H1 (cell line): ENCODE results near the gene HECTD1. TPM values are rescaled to one million over a fixed set of nuclear protein-coding genes. Genes with fewer than 3 reads are reported as not detected.

ENCODE experiments used
- CBX5 ChIP-seq: fragments of 300-800, 300-1000 bp; sonication (generic); IDR thresholded peaks from 2 replicates; pipeline ENCODE4 v1.7.1; 2016; ENCODE audit warnings: antibody characterized with exemption, low read length, low read depth
- CTCF ChIP-seq, 3 experiments: IDR thresholded peaks; 1 replicate in 2 of 3; 2 replicates in 1 of 3; pipeline versions ENCODE4 v1.5.1 to v1.6.1; 2011; ENCODE audit warnings: low read length in 3 of 3, mild to moderate bottlenecking in 3 of 3, inconsistent platforms in 2 of 3, low read depth in 1 of 3, moderate library complexity in 1 of 3; ENCODE audit not compliant: insufficient read depth in 1 of 3; ENCODE audit errors: control extremely low read depth in 1 of 3
- EGR1 ChIP-seq: IDR thresholded peaks from 2 replicates; pipeline ENCODE4 v1.6.1; 2011; ENCODE audit warnings: low read depth, low read length, borderline replicate concordance
- FOSL1 ChIP-seq: IDR thresholded peaks from 2 replicates; pipeline ENCODE4 v1.6.1; 2011; ENCODE audit warnings: mild to moderate bottlenecking, low read depth, low read length, moderate library complexity; ENCODE audit not compliant: insufficient read depth
- SAP30 ChIP-seq: fragments of 300-600 bp; sonication (generic); IDR thresholded peaks from 2 replicates; pipeline ENCODE4 v1.7.1; 2012; ENCODE audit warnings: low read length, moderate library complexity, mild to moderate bottlenecking, inconsistent platforms; ENCODE audit not compliant: insufficient read depth, insufficient replicate concordance
- SIN3A ChIP-seq, 2 experiments: IDR thresholded peaks in 1 of 2; conservative IDR thresholded peaks in 1 of 2; 2 replicates each; pipeline ENCODE4 v1.6.1; 2011 to 2012; ENCODE audit warnings: low read length in 2 of 2, improper control_type of control experiment in 1 of 2, low read depth in 1 of 2, mild to moderate bottlenecking in 1 of 2
- polyA plus RNA-seq, 7 experiments: library from polyadenylated mRNA; depleted of rRNA in 3 of 7; stranded (reverse) in 5 of 7; unstranded in 2 of 7; fragments of >200 nt in 5 of 7; fragments of 200-250 nt in 2 of 7; gene quantifications; 1 replicate in 5 of 7; 2 replicates in 1 of 7; 4 replicates in 1 of 7; pipeline versions ENCODE4 v1.2.1 to v1.2.3, GENCODE V29; 2011 to 2013; ENCODE audit warnings: missing spikeins in 2 of 7, mixed read lengths in 2 of 7
- total RNA-seq: library from RNA; stranded (reverse); fragmentation: NEBNext Ultra II Directional; extraction: Animal tissue kit (Norgen Biotek cat#: 25700); gene quantifications from 2 replicates; pipeline ENCODE4 v1.2.1, GENCODE V29; 2021

The HECTD1 gene
- total and polyA plus RNA-seq, 2 of the 8 experiments (the other 6 are each of a cell fraction or from before 2014, with no cell fraction given) = 44.7 to 105 TPM

- TF ChIP-seq CTCF (IDR thresholded peaks at IDR 0.05; ENCODE audit: control extremely low read depth in 1 of 3, insufficient read depth in 1 of 3, low read depth in 1 of 3, low read length in 3 of 3) = no peak
- TF ChIP-seq EGR1 = no peak
- TF ChIP-seq CBX5 = no peak
- no peak for TF ChIP-seq FOSL1
- no peak for TF ChIP-seq SIN3A (conservative IDR thresholded peaks at IDR 0.05 in 1 of 2, IDR thresholded peaks at IDR 0.05 in 1 of 2; ENCODE audit: low read depth in 1 of 2, low read length in 2 of 2)
- TF ChIP-seq SAP30 = no peak
These were observed 20.9 kb upstream of the HECTD1 start (continued) for GRCh38 chr14:31228533-31228932.
